ENCODE measurements around the gene ORAI3.

Gene ORAI3

GRCh38 chr16:30946671-30947540 lies 2.0 kb upstream of the ORAI3 start:
- no peak for DNase-seq (ENCODE audit: low read depth in 3 of 3, low spot score in 1 of 3)

- no peak for DNase-seq (ENCODE audit: low read depth in 3 of 3, low spot score in 1 of 3)
Measured at GRCh38 chr16:30947541-30947858, 1.4 kb upstream of the ORAI3 start.

GRCh38 chr16:30947859-30948666 lies 805 bp upstream of the ORAI3 start:
- DNase-seq (ENCODE audit: low read depth in 3 of 3, low spot score in 1 of 3) = no peak

GRCh38 chr16:30949650-30950515 lies 1.0 kb downstream of the ORAI3 start:
- DNase-seq (ENCODE audit: low read depth in 3 of 3, low spot score in 1 of 3) = no peak

- DNase-seq (ENCODE audit: low read depth in 3 of 3, low spot score in 1 of 3) = no peak
Measured at GRCh38 chr16:30950516-30951065, 1.7 kb downstream of the ORAI3 start.

GRCh38 chr16:30951193-30951592 lies 2.3 kb downstream of the ORAI3 start:
- DNase-seq (ENCODE audit: low read depth in 3 of 3, low spot score in 1 of 3) = no peak

- no peak for DNase-seq (ENCODE audit: low read depth in 3 of 3, low spot score in 1 of 3)
Measured at GRCh38 chr16:30951750-30952149, 2.9 kb downstream of the ORAI3 start.

GRCh38 chr16:30953111-30953510 lies 4.2 kb downstream of the ORAI3 start:
- DNase-seq (ENCODE audit: low read depth in 3 of 3, low spot score in 1 of 3) = no peak

GRCh38 chr16:30953511-30954124 lies 4.8 kb downstream of the ORAI3 start:
- peak in 1 of 3 donors; percentile 38 for DNase-seq (ENCODE audit: low read depth in 3 of 3, low spot score in 1 of 3)

- no peak for DNase-seq (ENCODE audit: low read depth in 3 of 3, low spot score in 1 of 3)
Measured at GRCh38 chr16:30954993-30955392, 6.1 kb downstream of the ORAI3 start.

GRCh38 chr16:30956601-30957455 lies 8.0 kb downstream of the ORAI3 start:
- DNase-seq (ENCODE audit: low read depth in 3 of 3, low spot score in 1 of 3) = peak; percentile 68 to 88 (median 77)

- peak; percentile 89 to 95 (median 94) for DNase-seq (ENCODE audit: low read depth in 3 of 3, low spot score in 1 of 3)
Measured at GRCh38 chr16:30957456-30958174, 8.7 kb downstream of the ORAI3 start, which contains the start of gene SETD1A. SETD1A (plus strand) TSS chr16:30957754; CDS start chr16:30958732, 978 bp downstream.

GRCh38 chr16:30958175-30959079 lies 9.6 kb downstream of the ORAI3 start:
- no peak for DNase-seq (ENCODE audit: low read depth in 3 of 3, low spot score in 1 of 3)

GRCh38 chr16:30961384-30961783 lies 12.5 kb downstream of the ORAI3 start:
- no peak for DNase-seq (ENCODE audit: low read depth in 3 of 3, low spot score in 1 of 3)

- DNase-seq (ENCODE audit: low read depth in 3 of 3, low spot score in 1 of 3) = no peak
Measured at GRCh38 chr16:30963925-30964511, 15.2 kb downstream of the ORAI3 start.

GRCh38 chr16:30964574-30965226 lies 15.8 kb downstream of the ORAI3 start:
- no peak for DNase-seq (ENCODE audit: low read depth in 3 of 3, low spot score in 1 of 3)

- DNase-seq (ENCODE audit: low read depth in 3 of 3, low spot score in 1 of 3) = no peak
Measured at GRCh38 chr16:30965436-30965835, 16.6 kb downstream of the ORAI3 start.

Measured in stimulated activated CD4-positive, alpha-beta T cell treated with anti-CD3 and anti-CD28 coated beads, TNF-alpha, amount 100 ng/mL, for 1 hour (primary cell).